Left cardiac atrium (tissue), 4 donors: ENCODE data around the gene PPP6R2. TPM values are rescaled to one million over a fixed set of nuclear protein-coding genes. Genes with fewer than 3 reads are reported as not detected.

ENCODE experiments used
- ATAC-seq, 2 donors: fragments of 200-7000 bp; cut with Tn5 transposase; one replicate each; pipeline ENCODE4 v1.9.1; 2020; ENCODE audit warnings: mild to moderate bottlenecking in 2 of 2, moderate library complexity in 2 of 2
- DNase-seq: peaks from one replicate; pipeline ENCODE4 v3.0.0-alpha.2; 2020
- intact Hi-C, 2 donors: fragments of 100-400 bp; cut with DNase I; formaldehyde crosslinking; loops; one replicate each; pipeline versions ENCODE4 v1.14.1 to v1.15.1; 2022 to 2023
- total RNA-seq, 2 donors: library from RNA; stranded (reverse); fragmentation: NEBNext Ultra II Directional; extraction: Animal tissue kit (Norgen Biotek cat#: 25700); gene quantifications; one replicate each; pipeline ENCODE4 v1.2.1, GENCODE V29; 2021
- donor health status: DM: no; HTN: yes; CAD: no.
- donor health status: DM: no; HTN: yes; CAD: no; lungs with severe emphysema.
- donor health status: DM: yes; HTN: yes; CAD: no.
- donor health status: Dilated cardiomyopathy.

The PPP6R2 gene
- total RNA-seq, 2 donors from 2014 or later = 40.6 to 46.2 TPM

- no peak for ATAC-seq
- DNase-seq = no peak
- intact Hi-C loops = no loop called here
Measured at GRCh38 chr22:50454556-50455075, 111.5 kb downstream of the PPP6R2 start.

DNA sequence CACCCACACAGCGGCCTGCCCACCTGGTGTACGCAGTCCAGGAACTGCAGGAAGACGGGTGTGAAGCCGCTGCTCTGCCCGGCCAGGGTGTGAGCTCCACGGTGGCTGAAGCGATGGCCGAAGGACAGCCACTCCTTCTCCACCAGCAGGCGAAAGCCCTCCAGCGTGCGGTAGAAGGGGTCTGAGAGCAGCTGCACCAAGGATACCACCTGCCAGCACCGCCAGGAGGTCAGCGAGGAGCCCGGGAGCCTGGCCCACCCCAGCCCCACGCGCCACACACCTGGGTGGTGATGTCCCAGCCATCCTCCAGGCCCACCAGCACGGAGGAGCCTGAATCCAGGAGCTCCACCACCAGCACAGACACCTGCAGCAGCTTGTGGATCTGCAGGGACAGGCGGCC lies 112.1 kb downstream of the PPP6R2 start:
- intact Hi-C loops = no loop called here
- DNase-seq = no peak
- no peak for ATAC-seq

GRCh38 chr22:50456026-50456425 lies 112.9 kb downstream of the PPP6R2 start:
- no peak for DNase-seq
- intact Hi-C loops = no loop called here
- no peak for ATAC-seq

DNA sequence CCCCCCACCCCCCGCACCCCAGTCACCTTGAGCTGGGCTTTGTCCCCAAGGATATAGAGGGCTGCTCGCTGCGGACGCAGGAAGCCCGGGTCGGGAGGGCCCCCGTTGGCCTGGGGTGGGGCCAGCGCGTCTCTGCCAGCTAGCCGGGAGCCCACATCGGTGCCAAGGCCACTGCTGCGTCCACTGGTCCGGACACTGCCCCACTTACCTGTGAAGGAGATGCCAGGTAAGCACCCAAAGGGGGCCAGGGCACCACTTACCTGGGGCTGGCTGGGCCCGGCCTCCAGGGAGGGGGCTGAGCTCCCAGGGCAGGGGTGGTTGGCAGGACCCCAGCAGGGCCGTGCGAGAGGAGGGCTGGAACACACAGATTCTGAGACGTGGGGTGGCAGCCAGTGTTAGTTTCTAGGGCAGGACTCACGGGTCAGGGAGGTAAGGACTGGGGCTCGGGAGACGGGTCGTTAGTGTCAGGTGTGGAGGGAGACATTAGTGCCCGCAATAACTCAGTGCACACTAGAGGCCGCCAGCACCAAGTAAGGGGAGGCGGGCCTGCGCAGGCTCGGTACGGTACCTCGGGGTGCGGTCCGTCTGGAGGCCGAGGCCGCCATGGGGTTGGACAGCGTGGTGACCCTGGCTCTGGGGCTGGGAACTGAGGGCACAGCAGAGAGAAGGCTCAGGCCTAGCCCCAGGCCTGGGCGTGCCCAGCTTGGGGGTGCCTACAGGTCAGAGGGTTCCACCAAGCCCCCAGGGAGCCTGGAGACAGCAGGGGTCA lies 113.5 kb downstream of the PPP6R2 start:
- ATAC-seq = no peak
- DNase-seq = no peak
- intact Hi-C loops = no loop called here

- no peak for ATAC-seq
- no peak for DNase-seq
- intact Hi-C loops = no loop called here
Measured at GRCh38 chr22:50459016-50459415, 115.9 kb downstream of the PPP6R2 start.

- intact Hi-C loops = no loop called here
- ATAC-seq = no peak
Measured at GRCh38 chr22:50459496-50460140, 116.5 kb downstream of the PPP6R2 start.

DNA sequence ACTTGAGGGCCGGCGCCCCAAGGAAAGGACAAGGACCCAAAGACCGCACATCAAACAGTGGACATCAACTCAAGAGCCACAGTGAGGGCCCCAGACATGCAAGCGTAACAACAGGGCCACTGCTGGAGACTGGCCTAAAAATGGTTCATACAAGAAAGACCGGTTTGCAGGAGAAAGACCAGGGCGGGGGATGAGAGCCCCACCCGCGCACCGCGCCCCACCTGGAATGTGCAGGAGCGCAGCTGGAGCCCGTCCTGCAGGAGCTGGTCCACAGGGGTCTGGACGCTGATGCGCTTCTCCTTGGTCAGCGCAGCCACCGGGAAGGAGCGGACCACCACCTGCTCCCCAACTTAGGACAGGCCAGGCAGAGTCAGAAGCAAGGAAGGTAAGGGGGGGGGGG lies 117.8 kb downstream of the PPP6R2 start:
- ATAC-seq = no peak
- intact Hi-C loops = no loop called here
- no peak for DNase-seq

More at GRCh38 chr22:50459496-50460140, 116.5 kb downstream of the PPP6R2 start:
- no peak for DNase-seq

DNA sequence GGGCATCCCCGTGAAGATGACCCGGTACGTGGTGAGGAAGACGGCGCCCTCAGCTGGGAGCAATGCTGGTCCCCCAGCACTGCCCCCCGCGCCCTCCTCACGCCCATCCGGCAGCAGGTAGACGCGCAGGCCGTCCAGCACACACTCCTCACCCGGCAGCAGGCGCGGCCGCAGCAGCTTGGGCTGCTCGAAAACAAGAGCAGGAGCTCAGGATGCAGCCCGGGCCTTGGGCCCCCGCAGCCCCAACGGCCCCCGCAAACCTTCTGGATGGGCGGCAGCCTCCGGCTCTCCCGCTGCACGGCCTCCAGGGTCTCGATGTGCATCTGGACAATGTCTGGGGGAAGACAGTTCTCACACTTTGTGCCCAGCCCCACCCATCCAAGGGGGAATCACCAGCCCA lies 118.4 kb downstream of the PPP6R2 start:
- intact Hi-C loops = no loop called here
- DNase-seq = no peak
- no peak for ATAC-seq

DNA sequence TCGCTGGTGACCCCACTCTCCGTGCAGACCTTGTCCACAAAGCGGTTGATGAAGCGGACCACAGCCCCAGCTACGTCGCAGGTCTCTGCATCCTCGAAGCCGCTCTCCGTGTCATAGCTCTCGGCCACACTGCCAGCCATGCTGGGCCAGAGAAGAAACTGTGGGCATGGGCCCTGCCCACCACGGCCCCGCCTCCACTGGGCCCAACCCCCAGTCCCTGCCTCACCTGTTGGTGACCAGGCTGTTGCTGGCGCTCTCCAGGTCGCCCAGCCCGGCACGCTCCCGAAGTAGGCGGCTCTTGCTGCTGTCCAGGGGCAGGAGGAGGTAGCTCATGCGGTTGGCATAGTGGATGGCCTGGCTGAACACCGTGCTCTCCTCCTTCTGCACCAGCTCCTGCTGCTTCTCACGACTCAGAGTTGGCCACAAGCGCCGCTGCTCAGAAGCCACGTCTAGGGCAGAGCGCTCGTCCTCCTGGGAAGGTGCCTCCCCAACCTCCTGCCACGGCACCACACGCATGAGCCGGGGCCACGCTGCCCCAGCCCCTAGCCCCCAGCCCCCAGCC lies 118.9 kb downstream of the PPP6R2 start:
- ATAC-seq = no peak
- intact Hi-C loops = no loop called here
- no peak for DNase-seq

- intact Hi-C loops = no loop called here
- no peak for DNase-seq
- no peak for ATAC-seq
Measured at GRCh38 chr22:50463188-50463900, 120.2 kb downstream of the PPP6R2 start.

- ATAC-seq = no peak
- DNase-seq = no peak
- intact Hi-C loops = no loop called here
Measured at GRCh38 chr22:50464451-50464850, 121.3 kb downstream of the PPP6R2 start.

GRCh38 chr22:50465066-50465930 lies 122.2 kb downstream of the PPP6R2 start:
- ATAC-seq = no peak
- intact Hi-C loops = no loop called here
- DNase-seq = no peak

DNA sequence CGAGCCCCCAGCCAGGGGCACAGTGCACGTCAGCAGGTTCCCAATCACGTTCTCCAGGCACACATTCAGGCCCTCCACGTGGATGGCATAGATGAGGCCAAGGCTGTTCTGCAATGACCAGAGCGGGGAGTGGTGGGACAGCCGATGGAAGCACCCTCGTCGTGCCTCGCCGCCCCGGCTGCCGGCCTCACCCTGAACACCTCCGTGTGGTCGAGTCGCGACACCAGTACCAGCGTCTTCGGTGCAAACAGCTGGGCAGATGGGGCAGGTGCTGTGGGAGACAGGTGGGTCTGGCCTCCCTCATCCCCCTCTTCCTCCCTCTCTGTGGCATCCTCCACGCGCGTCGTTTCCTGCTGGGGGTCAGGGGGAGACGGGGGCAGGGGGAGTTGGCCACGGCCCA lies 124.2 kb downstream of the PPP6R2 start:
- ATAC-seq = no peak
- intact Hi-C loops = no loop called here
- DNase-seq = no peak

DNA sequence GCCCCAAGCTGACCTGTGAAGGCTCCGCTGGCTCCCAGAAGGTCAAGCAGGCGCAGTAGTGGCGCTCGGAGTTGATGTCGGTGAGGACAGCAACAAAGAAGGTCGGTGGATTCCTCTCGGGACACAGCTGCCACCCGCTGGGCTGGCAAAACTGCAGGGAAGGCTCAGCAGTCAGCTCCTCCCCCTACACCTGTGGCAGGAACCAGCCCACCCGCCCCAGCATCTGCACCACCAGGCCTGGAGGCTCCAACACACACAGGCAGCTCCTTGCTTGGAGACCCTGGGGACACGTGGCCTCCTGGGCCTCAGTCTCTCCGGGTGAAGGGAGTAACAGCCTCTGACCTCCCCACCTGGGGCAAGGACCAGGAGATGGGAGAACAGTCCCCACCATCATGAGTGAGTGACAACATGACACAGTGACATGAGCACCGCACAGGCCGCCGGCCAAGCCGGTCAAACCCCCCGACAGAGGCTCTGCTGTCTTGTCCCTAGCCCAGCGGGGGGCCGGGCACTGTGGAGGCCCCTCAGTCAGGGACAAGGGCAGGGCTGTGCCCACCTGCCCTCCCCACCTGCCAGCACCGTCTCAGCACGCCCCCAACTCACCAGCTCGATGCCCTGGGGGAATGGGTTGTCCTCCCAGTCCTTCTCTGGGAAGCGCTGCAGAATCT lies 124.8 kb downstream of the PPP6R2 start:
- intact Hi-C loops = no loop called here

GRCh38 chr22:50468626-50469025 lies 125.5 kb downstream of the PPP6R2 start:
- no peak for ATAC-seq
- no peak for DNase-seq
- intact Hi-C loops = no loop called here

More for the DNA sequence above, 124.8 kb downstream of the PPP6R2 start:
- DNase-seq = no peak
- ATAC-seq = no peak

DNA sequence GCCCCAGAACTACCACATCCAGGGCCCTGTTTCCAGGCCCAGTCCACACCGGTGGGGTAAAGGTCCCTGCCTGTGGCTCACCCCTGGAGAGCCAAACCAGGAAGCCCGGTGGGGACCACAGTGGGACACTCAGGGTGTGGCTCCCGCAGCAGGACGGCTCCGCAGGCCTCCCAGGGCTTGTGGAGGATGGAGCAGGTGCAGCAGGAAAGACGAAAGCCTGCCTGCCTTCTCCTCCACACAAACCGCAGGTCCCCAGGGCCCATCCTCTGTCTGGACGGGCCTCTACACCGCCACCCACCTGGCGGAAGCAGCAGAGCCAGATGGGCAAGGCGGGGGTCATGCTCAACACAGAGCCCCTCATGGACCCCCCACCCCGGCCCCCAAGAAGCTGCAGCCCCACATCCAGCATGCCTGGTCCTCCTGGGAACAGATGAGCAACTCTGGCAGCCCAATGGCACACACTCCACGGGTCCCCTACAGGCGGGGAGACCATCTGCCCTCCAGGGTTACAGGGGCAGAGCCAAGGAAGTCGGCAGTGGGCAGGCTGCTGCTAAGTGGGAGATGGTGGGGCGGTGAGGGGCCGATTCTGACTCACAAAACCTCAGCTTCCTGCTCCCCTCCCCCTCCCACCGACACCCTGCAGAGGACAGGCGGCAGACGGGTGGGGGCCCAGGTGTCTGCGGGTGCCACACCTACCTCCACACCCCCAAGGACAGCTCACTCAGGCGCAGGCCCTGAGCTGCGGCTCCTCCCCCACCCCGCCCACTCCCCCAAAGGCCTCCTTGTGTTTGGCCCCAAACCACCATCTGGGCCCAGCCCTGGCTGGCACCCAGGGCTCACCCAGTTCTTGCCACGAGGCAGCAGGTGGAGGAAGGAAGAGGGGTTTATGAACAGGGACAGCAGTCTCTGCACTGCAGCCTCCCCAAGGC lies 126.5 kb downstream of the PPP6R2 start:
- intact Hi-C loops = no loop called here
- ATAC-seq (peak; percentile 43 to 56), DNase-seq (peak; percentile 74)

GRCh38 chr22:50470491-50470890 lies 127.4 kb downstream of the PPP6R2 start:
- ATAC-seq (no peak), DNase-seq (no peak)
- intact Hi-C loops = no loop called here
